ENCODE measurements around the gene CD274. TPM values are rescaled to one million over a fixed set of nuclear protein-coding genes. Genes with fewer than 3 reads are reported as not detected.

Gene CD274
- total and polyA plus RNA-seq, 2 experiments from 2014 or later: not detected

DNA sequence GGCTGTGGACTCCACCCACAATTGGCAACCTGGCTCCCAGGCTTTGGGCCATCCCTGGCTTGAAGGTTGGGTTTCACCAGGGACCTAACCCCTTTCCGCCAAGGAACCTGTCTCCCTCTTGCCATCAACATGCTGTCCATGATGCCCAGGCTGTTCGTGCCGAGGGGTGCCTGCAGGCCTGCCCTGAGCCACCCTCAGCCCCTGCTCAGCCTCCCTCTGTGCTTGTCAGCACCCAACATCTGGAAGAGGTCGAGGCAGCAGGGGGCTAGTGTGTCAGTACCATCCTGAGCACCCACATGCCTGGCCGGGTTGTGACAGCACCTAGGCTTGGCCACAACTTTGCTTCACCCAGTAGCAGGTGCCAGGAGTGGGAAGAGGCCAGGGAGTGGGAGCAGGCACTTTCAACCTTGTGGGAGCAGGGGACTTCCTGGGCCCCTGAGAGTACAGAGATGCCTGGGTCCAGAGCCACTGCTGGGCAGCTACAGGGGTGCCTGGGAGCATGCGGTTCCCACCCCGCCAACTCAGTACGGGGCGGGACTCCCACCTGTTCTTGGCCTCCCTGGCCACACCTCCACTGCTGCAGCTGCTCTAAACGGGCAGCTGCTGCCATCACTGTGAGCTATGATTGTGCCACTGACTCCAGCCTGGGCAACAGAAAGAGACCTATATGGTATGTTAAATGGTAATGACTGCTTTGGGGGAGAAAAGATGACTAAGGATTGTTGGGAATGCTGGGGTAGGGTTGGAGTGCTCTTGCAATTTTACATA lies 66.3 kb downstream of the CD274 start:
- Histone ChIP-seq H3K4me1 (ENCODE audit: insufficient read depth) (peaks cover 17% of the 10 kb centered on the region), H3K36me3 (ENCODE audit: insufficient read depth) (no peaks in the 10 kb centered on the region; the same call in 1 of the 2 replicates), H3K4me2 (no peak overlapping the region), H3K4me3 (no peak overlapping the region), H3F3A (replicated peaks; ENCODE audit: low read depth) (no peaks in the 10 kb centered on the region), H3K27me3 (ENCODE audit: insufficient read depth) (no peaks in the 10 kb centered on the region), H3K9me2 (ENCODE audit: insufficient read depth) (0 out of 2 replicates have a peak, but pooled peaks cover 2% of the 10 kb centered on the region), H4K20me1 (replicated peaks; ENCODE audit: insufficient read depth) (no peaks in the 10 kb centered on the region), H3K79me2 (replicated peaks; ENCODE audit: insufficient read depth) (no peaks in the 10 kb centered on the region), H3K27ac (ENCODE audit: low read depth) (no peak overlapping the region), H2AFZ (no peak overlapping the region)
- Mint-ChIP-seq H3K9me3 (no peaks in the 10 kb centered on the region; the same call in 2 of the 3 replicates), H3K4me1 (peaks cover 14% of the 10 kb centered on the region), H3K36me3 (ENCODE audit: low read depth) (no peaks in the 10 kb centered on the region), H3K27ac (no peak overlapping the region), H3K4me3 (no peak overlapping the region), H3K27me3 (ENCODE audit: insufficient read depth, low read depth, poor library complexity) (no peaks in the 10 kb centered on the region)
- TF ChIP-seq, protein P1, sequence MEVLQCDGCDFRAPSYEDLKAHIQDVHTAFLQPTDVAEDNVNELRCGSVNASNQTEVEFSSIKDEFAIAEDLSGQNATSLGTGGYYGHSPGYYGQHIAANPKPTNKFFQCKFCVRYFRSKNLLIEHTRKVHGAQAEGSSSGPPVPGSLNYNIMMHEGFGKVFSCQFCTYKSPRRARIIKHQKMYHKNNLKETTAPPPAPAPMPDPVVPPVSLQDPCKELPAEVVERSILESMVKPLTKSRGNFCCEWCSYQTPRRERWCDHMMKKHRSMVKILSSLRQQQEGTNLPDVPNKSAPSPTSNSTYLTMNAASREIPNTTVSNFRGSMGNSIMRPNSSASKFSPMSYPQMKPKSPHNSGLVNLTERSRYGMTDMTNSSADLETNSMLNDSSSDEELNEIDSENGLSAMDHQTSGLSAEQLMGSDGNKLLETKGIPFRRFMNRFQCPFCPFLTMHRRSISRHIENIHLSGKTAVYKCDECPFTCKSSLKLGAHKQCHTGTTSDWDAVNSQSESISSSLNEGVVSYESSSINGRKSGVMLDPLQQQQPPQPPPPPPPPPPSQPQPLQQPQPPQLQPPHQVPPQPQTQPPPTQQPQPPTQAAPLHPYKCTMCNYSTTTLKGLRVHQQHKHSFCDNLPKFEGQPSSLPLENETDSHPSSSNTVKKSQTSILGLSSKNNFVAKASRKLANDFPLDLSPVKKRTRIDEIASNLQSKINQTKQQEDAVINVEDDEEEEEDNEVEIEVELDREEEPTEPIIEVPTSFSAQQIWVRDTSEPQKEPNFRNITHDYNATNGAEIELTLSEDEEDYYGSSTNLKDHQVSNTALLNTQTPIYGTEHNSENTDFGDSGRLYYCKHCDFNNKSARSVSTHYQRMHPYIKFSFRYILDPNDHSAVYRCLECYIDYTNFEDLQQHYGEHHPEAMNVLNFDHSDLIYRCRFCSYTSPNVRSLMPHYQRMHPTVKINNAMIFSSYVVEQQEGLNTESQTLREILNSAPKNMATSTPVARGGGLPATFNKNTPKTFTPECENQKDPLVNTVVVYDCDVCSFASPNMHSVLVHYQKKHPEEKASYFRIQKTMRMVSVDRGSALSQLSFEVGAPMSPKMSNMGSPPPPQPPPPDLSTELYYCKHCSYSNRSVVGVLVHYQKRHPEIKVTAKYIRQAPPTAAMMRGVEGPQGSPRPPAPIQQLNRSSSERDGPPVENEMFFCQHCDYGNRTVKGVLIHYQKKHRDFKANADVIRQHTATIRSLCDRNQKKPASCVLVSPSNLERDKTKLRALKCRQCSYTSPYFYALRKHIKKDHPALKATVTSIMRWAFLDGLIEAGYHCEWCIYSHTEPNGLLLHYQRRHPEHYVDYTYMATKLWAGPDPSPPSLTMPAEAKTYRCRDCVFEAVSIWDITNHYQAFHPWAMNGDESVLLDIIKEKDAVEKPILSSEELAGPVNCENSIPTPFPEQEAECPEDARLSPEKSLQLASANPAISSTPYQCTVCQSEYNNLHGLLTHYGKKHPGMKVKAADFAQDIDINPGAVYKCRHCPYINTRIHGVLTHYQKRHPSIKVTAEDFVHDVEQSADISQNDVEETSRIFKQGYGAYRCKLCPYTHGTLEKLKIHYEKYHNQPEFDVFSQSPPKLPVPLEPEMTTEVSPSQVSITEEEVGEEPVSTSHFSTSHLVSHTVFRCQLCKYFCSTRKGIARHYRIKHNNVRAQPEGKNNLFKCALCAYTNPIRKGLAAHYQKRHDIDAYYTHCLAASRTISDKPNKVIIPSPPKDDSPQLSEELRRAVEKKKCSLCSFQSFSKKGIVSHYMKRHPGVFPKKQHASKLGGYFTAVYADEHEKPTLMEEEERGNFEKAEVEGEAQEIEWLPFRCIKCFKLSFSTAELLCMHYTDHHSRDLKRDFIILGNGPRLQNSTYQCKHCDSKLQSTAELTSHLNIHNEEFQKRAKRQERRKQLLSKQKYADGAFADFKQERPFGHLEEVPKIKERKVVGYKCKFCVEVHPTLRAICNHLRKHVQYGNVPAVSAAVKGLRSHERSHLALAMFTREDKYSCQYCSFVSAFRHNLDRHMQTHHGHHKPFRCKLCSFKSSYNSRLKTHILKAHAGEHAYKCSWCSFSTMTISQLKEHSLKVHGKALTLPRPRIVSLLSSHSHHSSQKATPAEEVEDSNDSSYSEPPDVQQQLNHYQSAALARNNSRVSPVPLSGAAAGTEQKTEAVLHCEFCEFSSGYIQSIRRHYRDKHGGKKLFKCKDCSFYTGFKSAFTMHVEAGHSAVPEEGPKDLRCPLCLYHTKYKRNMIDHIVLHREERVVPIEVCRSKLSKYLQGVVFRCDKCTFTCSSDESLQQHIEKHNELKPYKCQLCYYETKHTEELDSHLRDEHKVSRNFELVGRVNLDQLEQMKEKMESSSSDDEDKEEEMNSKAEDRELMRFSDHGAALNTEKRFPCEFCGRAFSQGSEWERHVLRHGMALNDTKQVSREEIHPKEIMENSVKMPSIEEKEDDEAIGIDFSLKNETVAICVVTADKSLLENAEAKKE (CRISPR knock-in tag; IDR thresholded peaks at IDR 0.05): no peak
- no peak for TF ChIP-seq ZNF331 (CRISPR knock-in tag; IDR thresholded peaks at IDR 0.05; ENCODE audit: low read depth)
- TF ChIP-seq POLR2AphosphoS5 (IDR thresholded peaks at IDR 0.05; ENCODE audit: low read depth): no peak
- TF ChIP-seq EZH2 (IDR thresholded peaks at IDR 0.05; ENCODE audit: low read depth, unreplicated experiment): no peak
- no peak for ATAC-seq
- no peak for DNase-seq (ENCODE audit: low spot score)
